Activated naive CD4-positive, alpha-beta T cell treated with anti-CD3 and anti-CD28 coated beads, Interleukin-2, amount 50 U/mL, for 72 hours (primary cell): Measurements from ENCODE around the gene LMO2. TPM values are rescaled to one million over a fixed set of nuclear protein-coding genes. Genes with fewer than 3 reads are reported as not detected.
"Not testable (repeated sequence)": the region's sequence is repeated elsewhere in the genome, so short reads cannot be mapped to it uniquely, and the experiment has no call there.

ENCODE experiments used
- ATAC-seq, 2 donors: fragments of 150-1000 bp; cut with Tn5 transposase; 2 replicates each; pipeline ENCODE4 v1.10.0; 2021; ENCODE audit warnings: mild to moderate bottlenecking in 2 of 2, moderate library complexity in 2 of 2
- DNase-seq, 2 donors: peaks; one replicate each; pipeline ENCODE4 v3.0.0; 2021 to 2022; ENCODE audit warnings: low spot score in 2 of 2
- H3K27ac Mint-ChIP-seq, 2 donors: one replicate each; pipeline ENCODE4 v1.8.0; 2022; ENCODE audit warnings: mild to moderate bottlenecking in 2 of 2, mixed read lengths in 2 of 2
- H3K36me3 Mint-ChIP-seq, 2 donors: one replicate each; pipeline ENCODE4 v1.8.0; 2022; ENCODE audit warnings: mixed read lengths in 2 of 2
- H3K9me3 Mint-ChIP-seq, 2 donors: one replicate each; pipeline ENCODE4 v1.8.0; 2022; ENCODE audit warnings: mixed read lengths in 2 of 2
- total RNA-seq, 2 donors: library from RNA; stranded (reverse); gene quantifications; one replicate each; pipeline ENCODE4 v1.2.3, GENCODE V29; 2022

LMO2 gene
- total RNA-seq, 2 donors from 2014 or later: not detected

GRCh38 chr11:33859306-33859705 is 32.6 kb downstream of the LMO2 start:
- Mint-ChIP-seq H3K27ac (no peak overlapping the region), H3K9me3 (no peaks in the 10 kb centered on the region), H3K36me3 (no peaks in the 10 kb centered on the region)
- DNase-seq (no peak), ATAC-seq (no peak)

GRCh38 chr11:33857933-33858371 is 33.9 kb downstream of the LMO2 start:
- H3K9me3 Mint-ChIP-seq: no peaks in the 10 kb centered on the region
- H3K27ac Mint-ChIP-seq: no peak overlapping the region
- H3K36me3 Mint-ChIP-seq: no peaks in the 10 kb centered on the region
- DNase-seq (peak; percentile 62 to 80), ATAC-seq (peak; percentile 80 to 84)

GRCh38 chr11:33855500-33855899 is 36.4 kb downstream of the LMO2 start:
- no peak for ATAC-seq
- no peak for DNase-seq
- H3K27ac Mint-ChIP-seq: no peak overlapping the region
- no peaks in the 10 kb centered on the region for H3K36me3 Mint-ChIP-seq
- H3K9me3 Mint-ChIP-seq: no peaks in the 10 kb centered on the region

- H3K27ac Mint-ChIP-seq: no peak overlapping the region
- ATAC-seq (no peak), DNase-seq (no peak)
- H3K9me3 Mint-ChIP-seq: no peaks in the 10 kb centered on the region
- H3K36me3 Mint-ChIP-seq: no peaks in the 10 kb centered on the region
Observed at GRCh38 chr11:33848717-33849390, 43.0 kb downstream of the LMO2 start.

- Mint-ChIP-seq H3K36me3 (no peaks in the 10 kb centered on the region), H3K9me3 (no peaks in the 10 kb centered on the region), H3K27ac (no peak overlapping the region)
- ATAC-seq (no peak), DNase-seq (no peak)
Observed at GRCh38 chr11:33847251-33847650, 44.6 kb downstream of the LMO2 start.

GRCh38 chr11:33844236-33844635 is 47.6 kb downstream of the LMO2 start:
- no peaks in the 10 kb centered on the region for H3K36me3 Mint-ChIP-seq
- ATAC-seq (no peak), DNase-seq (no peak)
- no peak overlapping the region for H3K27ac Mint-ChIP-seq
- H3K9me3 Mint-ChIP-seq: no peaks in the 10 kb centered on the region

- DNase-seq (no peak), ATAC-seq (no peak)
- Mint-ChIP-seq H3K36me3 (no peaks in the 10 kb centered on the region), H3K9me3 (no peaks in the 10 kb centered on the region), H3K27ac (no peak overlapping the region)
Observed at GRCh38 chr11:33843018-33843417, 48.9 kb downstream of the LMO2 start.

- Mint-ChIP-seq H3K36me3 (no peaks in the 10 kb centered on the region), H3K9me3 (no peaks in the 10 kb centered on the region), H3K27ac (no peak overlapping the region)
- no peak for ATAC-seq
- no peak for DNase-seq
Observed at GRCh38 chr11:33842236-33842915, 49.5 kb downstream of the LMO2 start.

- H3K36me3 Mint-ChIP-seq, DNase-seq, ATAC-seq, H3K9me3 Mint-ChIP-seq, H3K27ac Mint-ChIP-seq: not testable (repeated sequence)
Observed at GRCh38 chr11:33838234-33838633, 53.6 kb downstream of the LMO2 start.

- not testable (repeated sequence) for H3K36me3 Mint-ChIP-seq, H3K9me3 Mint-ChIP-seq, DNase-seq
Observed at GRCh38 chr11:33837334-33837733, 54.5 kb downstream of the LMO2 start.

GRCh38 chr11:33835143-33835878 is 56.6 kb downstream of the LMO2 start:
- Mint-ChIP-seq H3K36me3 (no peaks in the 10 kb centered on the region), H3K27ac (no peak overlapping the region), H3K9me3 (no peaks in the 10 kb centered on the region)
- ATAC-seq: no peak
- DNase-seq: no peak

More at GRCh38 chr11:33837334-33837733, 54.5 kb downstream of the LMO2 start:
- not testable (repeated sequence) for ATAC-seq, H3K27ac Mint-ChIP-seq

GRCh38 chr11:33832676-33833075 is 59.2 kb downstream of the LMO2 start:
- no peaks in the 10 kb centered on the region for H3K36me3 Mint-ChIP-seq
- ATAC-seq: no peak
- no peaks in the 10 kb centered on the region for H3K9me3 Mint-ChIP-seq
- DNase-seq: no peak
- no peak overlapping the region for H3K27ac Mint-ChIP-seq

GRCh38 chr11:33830903-33831648 is 60.8 kb downstream of the LMO2 start:
- H3K27ac Mint-ChIP-seq: no peak overlapping the region
- no peak for DNase-seq
- no peak for ATAC-seq
- no peaks in the 10 kb centered on the region for H3K36me3 Mint-ChIP-seq
- no peaks in the 10 kb centered on the region for H3K9me3 Mint-ChIP-seq

GRCh38 chr11:33829430-33830141 is 62.3 kb downstream of the LMO2 start:
- Mint-ChIP-seq H3K27ac (no peak overlapping the region), H3K9me3 (no peaks in the 10 kb centered on the region), H3K36me3 (no peaks in the 10 kb centered on the region)
- DNase-seq (peak in 1 of 2 donors; percentile 59), ATAC-seq (peak; percentile 71 to 86)

- ATAC-seq (peak in 1 of 2 donors; percentile 44), DNase-seq (no peak)
- H3K36me3 Mint-ChIP-seq: no peaks in the 10 kb centered on the region
Observed at GRCh38 chr11:33828604-33829429, 63.1 kb downstream of the LMO2 start.

More at GRCh38 chr11:33828604-33829429, 63.1 kb downstream of the LMO2 start:
- Mint-ChIP-seq H3K9me3 (no peaks in the 10 kb centered on the region), H3K27ac (no peak overlapping the region)
